GM12872 (cell line): ENCODE data around the gene SF3A2.

Experiments
- CTCF ChIP-seq: IDR thresholded peaks from 3 replicates; pipeline ENCODE4 v1.5.1; 2011; ENCODE audit warnings: low read depth, mild to moderate bottlenecking, low read length, moderate library complexity; ENCODE audit not compliant: insufficient read depth

Gene SF3A2

GRCh38 chr19:2268480-2268830 lies 31.8 kb downstream of the SF3A2 start:
- no peak for TF ChIP-seq CTCF

GRCh38 chr19:2268861-2269243 lies 32.2 kb downstream of the SF3A2 start:
- TF ChIP-seq CTCF = no peak

- TF ChIP-seq CTCF = peak; percentile 32; the same call in 1 of the 3 replicates
Observed at GRCh38 chr19:2269244-2270156, 32.9 kb downstream of the SF3A2 start.

- no peak for TF ChIP-seq CTCF
Observed at GRCh38 chr19:2270157-2270422, 33.5 kb downstream of the SF3A2 start.

- no peak for TF ChIP-seq CTCF
Observed at GRCh38 chr19:2270423-2271233, 34.0 kb downstream of the SF3A2 start.

GRCh38 chr19:2271234-2272103 lies 34.8 kb downstream of the SF3A2 start:
- TF ChIP-seq CTCF = no peak
